ENCODE data around the gene EVA1B.

Gene EVA1B

GRCh38 chr1:36309397-36309796 lies 14.0 kb downstream of the EVA1B start:
- TF ChIP-seq CTCF (IDR thresholded peaks at IDR 0.05; ENCODE audit: extremely low read depth, missing control alignments): no peak
- no peak for DNase-seq (ENCODE audit: low spot score)

GRCh38 chr1:36307601-36308330 lies 15.7 kb downstream of the EVA1B start:
- no peak for TF ChIP-seq CTCF (IDR thresholded peaks at IDR 0.05; ENCODE audit: extremely low read depth, missing control alignments)
- DNase-seq (ENCODE audit: low spot score): no peak

- TF ChIP-seq CTCF (IDR thresholded peaks at IDR 0.05; ENCODE audit: extremely low read depth, missing control alignments): no peak
- DNase-seq (ENCODE audit: low spot score): peak; percentile 99
Measured at GRCh38 chr1:36306902-36307456, 16.5 kb downstream of the EVA1B start.

- DNase-seq (ENCODE audit: low spot score): peak; percentile 67
- no peak for TF ChIP-seq CTCF (IDR thresholded peaks at IDR 0.05; ENCODE audit: extremely low read depth, missing control alignments)
Measured at GRCh38 chr1:36306210-36306901, 17.1 kb downstream of the EVA1B start, which contains the start of gene SH3D21. Gene SH3D21, plus strand, starts transcription at chr1:36306368. Its CDS starts 53 bp downstream, at chr1:36306421.

- TF ChIP-seq CTCF (IDR thresholded peaks at IDR 0.05; ENCODE audit: extremely low read depth, missing control alignments): no peak
- DNase-seq (ENCODE audit: low spot score): no peak
Measured at GRCh38 chr1:36305915-36306209, 17.6 kb downstream of the EVA1B start.

- no peak for DNase-seq (ENCODE audit: low spot score)
- no peak for TF ChIP-seq CTCF (IDR thresholded peaks at IDR 0.05; ENCODE audit: extremely low read depth, missing control alignments)
Measured at GRCh38 chr1:36304970-36305914, 18.2 kb downstream of the EVA1B start.
